ENCODE results near the gene TMEM134.
A peak's percentile ranks its signal among the peaks of the same experiment; 100 is the strongest.
"Not testable (repeated sequence)": the region's sequence is repeated elsewhere in the genome, so short reads cannot be mapped to it uniquely, and the experiment has no call there.

Gene TMEM134

GRCh38 chr11:67468056-67468455, 995 bp downstream of the TMEM134 start:
- no peaks in the 10 kb centered on the region for H4K20me1 ChIP-seq (ENCODE audit: insufficient read depth, low read length)
- peak overlapping the region; percentile 87 for H3K4me2 ChIP-seq (ENCODE audit: low read length)
- no peaks in the 10 kb centered on the region for H3K9me3 ChIP-seq (ENCODE audit: insufficient read depth, low read length)
- peaks cover 15% of the 10 kb centered on the region for H3K79me2 ChIP-seq (ENCODE audit: low read length)
- peaks cover 53% of the 10 kb centered on the region for H3K4me1 ChIP-seq (ENCODE audit: low read length)
- no peak overlapping the region for H2AFZ ChIP-seq (ENCODE audit: low read depth, low read length)
- no peaks in the 10 kb centered on the region for H3K36me3 ChIP-seq (replicated peaks; ENCODE audit: low read depth, low read length)
- TF ChIP-seq CTCF (IDR thresholded peaks at IDR 0.05; ENCODE audit: low read depth, low read length) (no peak), EZH2phosphoT487 (IDR thresholded peaks at IDR 0.05; ENCODE audit: low read depth) (no peak)
- peak overlapping the region; percentile 93 for H3K4me3 ChIP-seq (ENCODE audit: low read length)
- no peaks in the 10 kb centered on the region for H3K27me3 ChIP-seq (ENCODE audit: low read depth, low read length)
- peak overlapping the region; percentile 87 for H3K9ac ChIP-seq (ENCODE audit: low read length)
- H3K27ac ChIP-seq (ENCODE audit: low read length), result no peak overlapping the region

GRCh38 chr11:67466962-67467771, 1.9 kb downstream of the TMEM134 start:
- Histone ChIP-seq H3K9me3 (ENCODE audit: insufficient read depth, low read length) (no peaks in the 10 kb centered on the region), H3K27me3 (ENCODE audit: low read depth, low read length) (no peaks in the 10 kb centered on the region), H3K4me3 (ENCODE audit: low read length) (peak overlapping the region; percentile 93; the same call in 1 of the 2 replicates), H3K79me2 (ENCODE audit: low read length) (peaks cover 15% of the 10 kb centered on the region), H3K27ac (ENCODE audit: low read length) (no peak overlapping the region), H4K20me1 (ENCODE audit: insufficient read depth, low read length) (no peaks in the 10 kb centered on the region), H3K4me1 (ENCODE audit: low read length) (peaks cover 53% of the 10 kb centered on the region), H2AFZ (ENCODE audit: low read depth, low read length) (no peak overlapping the region), H3K4me2 (ENCODE audit: low read length) (peak overlapping the region; percentile 87), H3K9ac (ENCODE audit: low read length) (0 out of 2 replicates have a peak overlapping the region, but pooled peaks have one; percentile 87), H3K36me3 (replicated peaks; ENCODE audit: low read depth, low read length) (no peaks in the 10 kb centered on the region)
- no peak for TF ChIP-seq CTCF (IDR thresholded peaks at IDR 0.05; ENCODE audit: low read depth, low read length)
- no peak for TF ChIP-seq EZH2phosphoT487 (IDR thresholded peaks at IDR 0.05; ENCODE audit: low read depth)

GRCh38 chr11:67466367-67466766, 2.7 kb downstream of the TMEM134 start:
- H3K9me3 ChIP-seq (ENCODE audit: insufficient read depth, low read length), result no peaks in the 10 kb centered on the region
- no peak overlapping the region for H2AFZ ChIP-seq (ENCODE audit: low read depth, low read length)
- no peak overlapping the region for H3K9ac ChIP-seq (ENCODE audit: low read length)
- no peak overlapping the region for H3K4me2 ChIP-seq (ENCODE audit: low read length)
- H3K27me3 ChIP-seq (ENCODE audit: low read depth, low read length), result no peaks in the 10 kb centered on the region
- H3K4me3 ChIP-seq (ENCODE audit: low read length), result no peak overlapping the region
- TF ChIP-seq CTCF (IDR thresholded peaks at IDR 0.05; ENCODE audit: low read depth, low read length) (no peak), EZH2phosphoT487 (IDR thresholded peaks at IDR 0.05; ENCODE audit: low read depth) (no peak)
- H3K79me2 ChIP-seq (ENCODE audit: low read length), result peaks cover 15% of the 10 kb centered on the region
- no peak overlapping the region for H3K27ac ChIP-seq (ENCODE audit: low read length)
- H3K4me1 ChIP-seq (ENCODE audit: low read length), result peaks cover 47% of the 10 kb centered on the region
- no peaks in the 10 kb centered on the region for H3K36me3 ChIP-seq (replicated peaks; ENCODE audit: low read depth, low read length)
- H4K20me1 ChIP-seq (ENCODE audit: insufficient read depth, low read length), result no peaks in the 10 kb centered on the region

GRCh38 chr11:67465530-67465929, 3.5 kb downstream of the TMEM134 start:
- H3K4me1 ChIP-seq (ENCODE audit: low read length), result peaks cover 40% of the 10 kb centered on the region

More at GRCh38 chr11:67465530-67465929, 3.5 kb downstream of the TMEM134 start:
- Histone ChIP-seq H3K27ac (ENCODE audit: low read length) (peak overlapping the region; percentile 73), H3K4me3 (ENCODE audit: low read length) (peak overlapping the region; percentile 90), H3K9ac (ENCODE audit: low read length) (peak overlapping the region; percentile 95), H3K79me2 (ENCODE audit: low read length) (peaks cover 15% of the 10 kb centered on the region), H3K4me2 (ENCODE audit: low read length) (peak overlapping the region; percentile 91)
- H4K20me1 ChIP-seq (ENCODE audit: insufficient read depth, low read length); H3K36me3 ChIP-seq (replicated peaks; ENCODE audit: low read depth, low read length); H2AFZ ChIP-seq (ENCODE audit: low read depth, low read length); H3K9me3 ChIP-seq (ENCODE audit: insufficient read depth, low read length); H3K27me3 ChIP-seq (ENCODE audit: low read depth, low read length): not testable (repeated sequence)
